ENCODE results near the gene LRRC57.
"Not testable (repeated sequence)": the region's sequence is repeated elsewhere in the genome, so short reads cannot be mapped to it uniquely, and the experiment has no call there.

LRRC57 gene

DNA sequence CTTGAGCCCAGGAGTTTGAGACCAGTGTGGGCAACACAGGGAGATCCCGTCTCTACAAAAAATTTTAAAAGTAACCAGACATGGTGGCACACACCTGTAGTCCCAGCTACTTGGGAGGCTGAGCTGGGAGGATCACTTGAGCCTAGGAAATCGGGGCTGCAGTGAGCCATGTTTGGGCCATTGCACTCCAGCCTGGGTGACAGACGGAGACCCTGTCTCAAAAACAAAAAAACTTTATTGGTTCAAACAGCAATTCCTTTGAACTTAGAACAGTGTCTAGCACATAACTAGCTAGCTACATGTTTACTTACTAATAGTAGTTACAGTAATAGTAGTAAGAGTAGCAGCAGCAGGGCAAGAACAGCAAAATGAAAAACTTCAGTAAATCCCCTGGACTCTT is 10.1 kb upstream of the LRRC57 start:
- Histone ChIP-seq H4K20me1 (ENCODE audit: low read depth, low read length) (peaks cover 9% of the 10 kb centered on the region; the same call in 1 of the 2 replicates), H3K79me2 (ENCODE audit: insufficient read depth, low read length) (peaks cover 45% of the 10 kb centered on the region), H3K27ac (ENCODE audit: low read depth, low read length) (no peak overlapping the region), H3K9ac (ENCODE audit: low read length) (no peak overlapping the region), H3K4me2 (ENCODE audit: low read depth, low read length, poor library complexity, severe bottlenecking) (no peak overlapping the region), H2AFZ (ENCODE audit: low read depth, low read length, severe bottlenecking) (no peak overlapping the region), H3K9me3 (ENCODE audit: insufficient read depth, low read length) (no peaks in the 10 kb centered on the region), H3K27me3 (ENCODE audit: low read length) (no peaks in the 10 kb centered on the region), H3F3A (ENCODE audit: insufficient read depth) (0 out of 2 replicates have a peak, but pooled peaks cover 2% of the 10 kb centered on the region), H3K36me3 (ENCODE audit: low read length) (peaks cover 46% of the 10 kb centered on the region), H3K9me2 (replicated peaks; ENCODE audit: insufficient read depth, low read length) (no peaks in the 10 kb centered on the region), H3K4me3 (ENCODE audit: insufficient read depth, low read length, poor library complexity, severe bottlenecking) (no peak overlapping the region)
- TF ChIP-seq, protein P1, sequence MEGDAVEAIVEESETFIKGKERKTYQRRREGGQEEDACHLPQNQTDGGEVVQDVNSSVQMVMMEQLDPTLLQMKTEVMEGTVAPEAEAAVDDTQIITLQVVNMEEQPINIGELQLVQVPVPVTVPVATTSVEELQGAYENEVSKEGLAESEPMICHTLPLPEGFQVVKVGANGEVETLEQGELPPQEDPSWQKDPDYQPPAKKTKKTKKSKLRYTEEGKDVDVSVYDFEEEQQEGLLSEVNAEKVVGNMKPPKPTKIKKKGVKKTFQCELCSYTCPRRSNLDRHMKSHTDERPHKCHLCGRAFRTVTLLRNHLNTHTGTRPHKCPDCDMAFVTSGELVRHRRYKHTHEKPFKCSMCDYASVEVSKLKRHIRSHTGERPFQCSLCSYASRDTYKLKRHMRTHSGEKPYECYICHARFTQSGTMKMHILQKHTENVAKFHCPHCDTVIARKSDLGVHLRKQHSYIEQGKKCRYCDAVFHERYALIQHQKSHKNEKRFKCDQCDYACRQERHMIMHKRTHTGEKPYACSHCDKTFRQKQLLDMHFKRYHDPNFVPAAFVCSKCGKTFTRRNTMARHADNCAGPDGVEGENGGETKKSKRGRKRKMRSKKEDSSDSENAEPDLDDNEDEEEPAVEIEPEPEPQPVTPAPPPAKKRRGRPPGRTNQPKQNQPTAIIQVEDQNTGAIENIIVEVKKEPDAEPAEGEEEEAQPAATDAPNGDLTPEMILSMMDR (IDR thresholded peaks at IDR 0.05; ENCODE audit: insufficient read depth, low read length, poor library complexity, severe bottlenecking), result no peak
- TF ChIP-seq EZH2phosphoT487 (conservative IDR thresholded peaks at IDR 0.05; ENCODE audit: low read length), result no peak

DNA sequence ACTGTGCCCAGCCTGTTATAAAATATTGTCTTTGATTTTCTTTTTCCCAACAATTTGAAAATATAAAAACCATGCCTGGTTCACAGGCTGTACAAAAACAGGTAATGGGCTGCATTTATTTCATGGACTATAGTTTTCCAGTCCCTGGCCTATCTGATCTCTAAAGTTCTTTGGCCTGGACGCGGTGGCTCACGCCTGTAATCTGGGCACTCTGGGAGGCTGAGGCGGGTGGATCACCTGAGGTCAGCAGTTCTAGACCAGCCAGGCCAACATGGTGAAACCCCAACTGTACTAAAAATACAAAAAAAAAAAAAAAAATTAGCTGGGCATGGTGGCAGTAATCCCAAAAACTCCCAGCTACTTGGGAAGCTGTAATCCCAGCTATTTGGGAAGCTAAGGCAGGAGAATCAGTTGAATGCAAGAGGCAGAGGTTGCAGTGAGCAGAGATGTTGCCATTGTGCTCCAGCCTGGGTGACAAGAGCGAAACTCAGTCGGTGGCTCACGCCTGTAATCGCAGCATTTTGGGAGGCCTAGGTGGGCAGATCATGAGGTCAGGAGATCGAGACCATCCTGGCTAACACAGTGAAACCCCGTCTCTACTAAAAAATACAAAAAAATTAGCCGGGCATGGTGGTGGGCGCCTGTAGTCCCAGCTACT is 8.1 kb upstream of the LRRC57 start:
- H3K4me2 ChIP-seq (ENCODE audit: low read depth, low read length, poor library complexity, severe bottlenecking); H3K27ac ChIP-seq (ENCODE audit: low read depth, low read length); H3K27me3 ChIP-seq (ENCODE audit: low read length); H3K9me2 ChIP-seq (replicated peaks; ENCODE audit: insufficient read depth, low read length); H3F3A ChIP-seq (ENCODE audit: insufficient read depth); H3K9me3 ChIP-seq (ENCODE audit: insufficient read depth, low read length); H3K4me3 ChIP-seq (ENCODE audit: insufficient read depth, low read length, poor library complexity, severe bottlenecking); H2AFZ ChIP-seq (ENCODE audit: low read depth, low read length, severe bottlenecking); H3K9ac ChIP-seq (ENCODE audit: low read length); H4K20me1 ChIP-seq (ENCODE audit: low read depth, low read length): not testable (repeated sequence)
- H3K79me2 ChIP-seq (ENCODE audit: insufficient read depth, low read length), result peaks cover 66% of the 10 kb centered on the region
- peaks cover 39% of the 10 kb centered on the region for H3K36me3 ChIP-seq (ENCODE audit: low read length)

DNA sequence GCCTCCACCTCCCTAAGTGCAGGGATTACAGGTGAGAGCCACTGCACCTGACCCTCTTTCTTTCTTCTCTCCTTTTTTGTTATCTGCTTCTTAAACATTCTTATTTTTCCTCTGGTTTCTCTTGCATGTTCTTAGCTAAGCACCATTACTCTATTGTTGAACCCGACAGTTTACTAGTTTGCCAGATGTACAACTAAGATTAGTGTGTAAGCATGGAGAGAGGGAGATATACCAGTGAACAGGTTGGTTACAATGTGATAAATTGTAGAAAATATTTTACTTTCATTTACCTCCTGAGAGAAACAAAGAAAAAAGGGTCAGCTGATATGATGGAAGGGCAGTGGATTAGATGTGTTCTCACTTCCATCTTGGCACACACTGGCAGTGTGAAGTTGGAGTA is 5.0 kb upstream of the LRRC57 start:
- 0 out of 2 replicates have a peak, but pooled peaks cover 5% of the 10 kb centered on the region for H3F3A ChIP-seq (ENCODE audit: insufficient read depth)
- peaks cover 4% of the 10 kb centered on the region for H4K20me1 ChIP-seq (ENCODE audit: low read depth, low read length)
- H3K4me2 ChIP-seq (ENCODE audit: low read depth, low read length, poor library complexity, severe bottlenecking), result no peak overlapping the region
- no peak overlapping the region for H3K9ac ChIP-seq (ENCODE audit: low read length)
- H3K9me3 ChIP-seq (ENCODE audit: insufficient read depth, low read length), result no peaks in the 10 kb centered on the region
- no peak overlapping the region for H3K4me3 ChIP-seq (ENCODE audit: insufficient read depth, low read length, poor library complexity, severe bottlenecking)
- peaks cover 19% of the 10 kb centered on the region for H3K36me3 ChIP-seq (ENCODE audit: low read length)
- no peak overlapping the region for H3K27ac ChIP-seq (ENCODE audit: low read depth, low read length)
- no peak for TF ChIP-seq EZH2phosphoT487 (conservative IDR thresholded peaks at IDR 0.05; ENCODE audit: low read length)
- TF ChIP-seq, protein P1 (IDR thresholded peaks at IDR 0.05; ENCODE audit: insufficient read depth, low read length, poor library complexity, severe bottlenecking), result no peak
- peaks cover 88% of the 10 kb centered on the region for H3K79me2 ChIP-seq (ENCODE audit: insufficient read depth, low read length)
- no peaks in the 10 kb centered on the region for H3K9me2 ChIP-seq (replicated peaks; ENCODE audit: insufficient read depth, low read length)
- no peak overlapping the region for H2AFZ ChIP-seq (ENCODE audit: low read depth, low read length, severe bottlenecking)
- no peaks in the 10 kb centered on the region for H3K27me3 ChIP-seq (ENCODE audit: low read length)

DNA sequence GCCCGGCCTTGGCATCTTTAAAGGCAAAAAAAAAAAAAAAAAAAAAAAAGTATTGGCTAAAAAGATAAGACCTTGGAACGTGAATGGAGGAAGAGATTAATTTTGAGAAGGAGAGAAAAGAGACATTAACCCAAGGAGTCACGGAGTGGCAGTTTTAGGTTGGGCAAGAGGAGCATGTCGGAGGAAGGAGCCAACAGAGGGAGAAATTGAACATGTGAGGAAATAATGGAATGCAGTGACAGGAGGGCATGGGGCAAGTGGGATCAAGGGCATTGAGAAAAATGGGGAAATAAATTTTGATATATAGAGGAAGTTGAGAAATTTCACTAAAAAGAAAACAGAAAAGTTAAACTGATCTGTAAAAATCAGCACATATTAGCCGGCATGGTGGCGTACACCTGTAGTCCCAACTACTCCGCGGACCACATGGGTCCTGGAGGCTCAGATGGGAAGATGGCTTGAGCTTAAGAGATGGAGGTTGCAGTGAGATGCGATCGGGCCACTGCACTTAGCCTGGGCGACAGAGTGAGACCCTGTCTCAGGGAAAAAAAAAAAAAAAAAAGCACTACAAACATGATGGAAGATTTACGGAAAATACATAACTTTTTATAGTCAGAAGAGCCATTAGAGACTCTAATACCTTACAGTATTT is 1.3 kb upstream of the LRRC57 start:
- H3K9me2 ChIP-seq (replicated peaks; ENCODE audit: insufficient read depth, low read length), result no peaks in the 10 kb centered on the region
- H3K4me3 ChIP-seq (ENCODE audit: insufficient read depth, low read length, poor library complexity, severe bottlenecking), result peak overlapping the region; percentile 80
- H3K36me3 ChIP-seq (ENCODE audit: low read length), result peaks cover 6% of the 10 kb centered on the region
- H3K9ac ChIP-seq (ENCODE audit: low read length), result peak overlapping the region; percentile 92
- H2AFZ ChIP-seq (ENCODE audit: low read depth, low read length, severe bottlenecking), result no peak overlapping the region
- TF ChIP-seq EZH2phosphoT487 (conservative IDR thresholded peaks at IDR 0.05; ENCODE audit: low read length), result no peak
- peak overlapping the region; percentile 32; the same call in 1 of the 2 replicates for H3K27ac ChIP-seq (ENCODE audit: low read depth, low read length)
- no peaks in the 10 kb centered on the region for H3K9me3 ChIP-seq (ENCODE audit: insufficient read depth, low read length)
- H4K20me1 ChIP-seq (ENCODE audit: low read depth, low read length), result no peaks in the 10 kb centered on the region; the same call in 1 of the 2 replicates
- peaks cover 79% of the 10 kb centered on the region for H3K79me2 ChIP-seq (ENCODE audit: insufficient read depth, low read length)
- peak overlapping the region; percentile 79 for H3K4me2 ChIP-seq (ENCODE audit: low read depth, low read length, poor library complexity, severe bottlenecking)
- H3K27me3 ChIP-seq (ENCODE audit: low read length), result no peaks in the 10 kb centered on the region
- H3F3A ChIP-seq (ENCODE audit: insufficient read depth), result 0 out of 2 replicates have a peak, but pooled peaks cover 3% of the 10 kb centered on the region

All from SU-DHL-6 (cell line).